WERI-Rb-1 (cell line): ENCODE data around the gene SOX18.

Experiments used
- DNase-seq: peaks from one replicate; pipeline ENCODE4 v3.0.0-alpha.2; 2020
- H3K27ac ChIP-seq: fragments of 250-450 bp; sonication (Bioruptor Pico); 2 replicates; pipeline ENCODE4 v1.5.1; 2020; ENCODE audit warnings: mild to moderate bottlenecking, moderate library complexity
- H3K27me3 ChIP-seq: fragments of 250-450 bp; sonication (Bioruptor Pico); 2 replicates; pipeline ENCODE4 v1.5.1; 2021; ENCODE audit warnings: mild to moderate bottlenecking, low read depth, moderate library complexity; ENCODE audit not compliant: insufficient read depth, severe bottlenecking
- H3K36me3 ChIP-seq: fragments of 250-450 bp; sonication (Bioruptor Pico); 2 replicates; pipeline ENCODE4 v1.5.1; 2020; ENCODE audit warnings: mild to moderate bottlenecking, moderate library complexity
- H3K4me3 ChIP-seq: 2 replicates; pipeline ENCODE4 v1.5.1; 2011; ENCODE audit warnings: low read depth, mild to moderate bottlenecking, control low read depth, low read length
- H3K9me3 ChIP-seq: fragments of 250-450 bp; sonication (Bioruptor Pico); 2 replicates; pipeline ENCODE4 v1.5.1; 2021; ENCODE audit warnings: mild to moderate bottlenecking, moderate library complexity; ENCODE audit not compliant: severe bottlenecking
- CTCF ChIP-seq: IDR thresholded peaks from 2 replicates; pipeline ENCODE4 v1.5.1; 2011; ENCODE audit warnings: low read depth, mild to moderate bottlenecking, control low read depth, inconsistent platforms, low read length

SOX18 gene

GRCh38 chr20:64071341-64072332 is 22.2 kb upstream of the SOX18 start:
- DNase-seq = no peak
- Histone ChIP-seq H3K36me3 (no peaks in the 10 kb centered on the region), H3K27ac (no peak overlapping the region), H3K9me3 (no peaks in the 10 kb centered on the region), H3K4me3 (no peak overlapping the region), H3K27me3 (no peaks in the 10 kb centered on the region)
- TF ChIP-seq CTCF = no peak

GRCh38 chr20:64070244-64070993 is 21.0 kb upstream of the SOX18 start:
- Histone ChIP-seq H3K4me3 (no peak overlapping the region), H3K27ac (no peak overlapping the region), H3K9me3 (no peaks in the 10 kb centered on the region), H3K36me3 (no peaks in the 10 kb centered on the region), H3K27me3 (no peaks in the 10 kb centered on the region)
- no peak for DNase-seq
- TF ChIP-seq CTCF = no peak

- Histone ChIP-seq H3K27me3 (no peaks in the 10 kb centered on the region), H3K4me3 (no peak overlapping the region), H3K27ac (no peak overlapping the region), H3K9me3 (no peaks in the 10 kb centered on the region), H3K36me3 (no peaks in the 10 kb centered on the region)
- peak; percentile 53 for DNase-seq
- peak; percentile 87 for TF ChIP-seq CTCF
Observed at GRCh38 chr20:64069614-64070243, 20.3 kb upstream of the SOX18 start.

GRCh38 chr20:64069209-64069613 is 19.8 kb upstream of the SOX18 start:
- Histone ChIP-seq H3K9me3 (no peaks in the 10 kb centered on the region), H3K4me3 (no peak overlapping the region), H3K27ac (no peak overlapping the region), H3K36me3 (no peaks in the 10 kb centered on the region), H3K27me3 (no peaks in the 10 kb centered on the region)
- TF ChIP-seq CTCF = no peak
- no peak for DNase-seq

GRCh38 chr20:64068386-64069208 is 19.2 kb upstream of the SOX18 start:
- no peak for DNase-seq
- H3K4me3 ChIP-seq = no peak overlapping the region
- no peaks in the 10 kb centered on the region for H3K27me3 ChIP-seq
- no peak overlapping the region for H3K27ac ChIP-seq
- H3K36me3 ChIP-seq = no peaks in the 10 kb centered on the region
- H3K9me3 ChIP-seq = no peaks in the 10 kb centered on the region
- no peak for TF ChIP-seq CTCF
